ENCODE results near the gene MAST4. TPM values are rescaled to one million over a fixed set of nuclear protein-coding genes. Genes with fewer than 3 reads are reported as not detected.

Gene MAST4
- total and polyA plus RNA-seq, 2 of the 4 experiments (the other 2 are of a cell fraction), result 4.8 to 6.8 TPM

- Histone ChIP-seq H2BK120ac (ENCODE audit: low read depth, low read length) (no peak overlapping the region), H2BK20ac (ENCODE audit: low read depth, low read length) (no peak overlapping the region), H4K5ac (ENCODE audit: low read depth, low read length) (no peak overlapping the region), H3K27me3 (ENCODE audit: control insufficient read depth, insufficient read depth, low read length) (peaks cover 8% of the 10 kb centered on the region), H3K4ac (ENCODE audit: low read depth, low read length) (no peak overlapping the region), H3K4me1 (ENCODE audit: control insufficient read depth, insufficient read depth, low read length) (no peaks in the 10 kb centered on the region), H4K91ac (ENCODE audit: insufficient read depth, low read depth, low read length) (no peak overlapping the region), H4K8ac (ENCODE audit: low read depth in 2 of 2, low read length in 2 of 2) (no peak overlapping the region), H4K20me1 (ENCODE audit: insufficient read depth, low read length) (no peaks in the 10 kb centered on the region), H3K4me2 (ENCODE audit: low read depth, low read length) (no peak overlapping the region), H3K4me3 (ENCODE audit: insufficient read depth, low read depth, low read length) (no peak overlapping the region), H2AK9ac (replicated peaks; ENCODE audit: low read depth, low read length, poor library complexity) (no peak overlapping the region), H3K23ac (ENCODE audit: low read depth, low read length) (no peak overlapping the region), H3K27ac (ENCODE audit: insufficient read depth, low read length) (no peak overlapping the region), H2BK5ac (ENCODE audit: low read depth, low read length, poor library complexity, severe bottlenecking) (no peak overlapping the region), H3K14ac (replicated peaks; ENCODE audit: low read depth, low read length) (no peak overlapping the region), H3K36me3 (ENCODE audit: control insufficient read depth, insufficient read depth, low read length) (no peaks in the 10 kb centered on the region), H2AFZ (replicated peaks; ENCODE audit: low read length, poor library complexity) (no peak overlapping the region), H3K56ac (ENCODE audit: extremely low read depth, insufficient read depth, low read length) (no peak overlapping the region), H3K9me3 (ENCODE audit: control insufficient read depth, insufficient read depth, low read length) (no peaks in the 10 kb centered on the region), H3K9ac (ENCODE audit: low read depth, low read length) (no peak overlapping the region), H2BK15ac (ENCODE audit: low read depth, low read length) (no peak overlapping the region), H3K18ac (ENCODE audit: low read depth, low read length) (no peak overlapping the region), H3K9me1 (ENCODE audit: insufficient read depth, low read length) (no peaks in the 10 kb centered on the region), H3K79me1 (ENCODE audit: low read depth in 1 of 2, low read length in 2 of 2) (no peaks in the 10 kb centered on the region), H2AK5ac (ENCODE audit: low read depth, low read length) (no peak overlapping the region)
- ATAC-seq (ENCODE audit: low read depth) (no peak), DNase-seq (no peak)
- in situ Hi-C loops (cut with MboI; ENCODE audit: low sequenced_read_pairs), result no loop called here
- BruUV-seq (replicated peaks), result no TSS peak
- TF ChIP-seq BHLHE40 (IDR thresholded peaks at IDR 0.05; ENCODE audit: low read depth, low read length) (no peak), FOS (IDR thresholded peaks at IDR 0.05; ENCODE audit: low read depth, low read length) (no peak)
- WGBS, 2 experiments (ENCODE audit: extremely low coverage in 2 of 2, insufficient read length in 1 of 2), result no CpG with 5 or more reads among the region's 1 CpG
- ChIA-PET POLR2A (ENCODE audit: unreplicated experiment) (no interaction called here), CTCF (no interaction called here)
- intact Hi-C loops (cut with micrococcal nuclease), result no loop called here
- dilution Hi-C loops (cut with HindIII; ENCODE audit: low sequenced_read_pairs, unreplicated experiment), result no loop called here
Observed at GRCh38 chr5:66603164-66603563, 7.0 kb downstream of the MAST4 start.

All from IMR-90 (cell line).